Endothelial cell of umbilical vein (primary cell): Measurements from ENCODE around the gene GSPT1. TPM values are rescaled to one million over a fixed set of nuclear protein-coding genes. Genes with fewer than 3 reads are reported as not detected.

ENCODE experiments used
- BruUV-seq: library from RNA; stranded (reverse); fragments of 400-500 nt; replicated peaks from 2 replicates; lab custom pipeline; 2021; lab: Mats Ljungman, UMichigan
- CTCF ChIA-PET: fragments of 300-600, 350-600 bp; sonication (Branson Sonifier 250); formaldehyde crosslinking; loops from one replicate; lab custom pipeline; 2021; ENCODE audit warnings: antibody characterized with exemption, inconsistent platforms; lab: Charles Lee
- POLR2A ChIA-PET: fragments of 300-600, 350-600 bp; sonication (Branson Sonifier 250); formaldehyde crosslinking; loops from one replicate; lab custom pipeline; 2021; ENCODE audit warnings: antibody characterized with exemption, inconsistent platforms; lab: Charles Lee
- DNase-seq: peaks from one replicate; pipeline ENCODE4 v3.0.0-alpha.2; 2011; ENCODE audit warnings: low read depth, low spot score
- FAIRE-seq: peaks from 2 replicates; lab custom pipeline; 2011; peaks lifted over from hg19 to GRCh38; lab: Jason Lieb, UNC
- H2AFZ ChIP-seq: 2 replicates; pipeline ENCODE4 v1.6.0; 2012; ENCODE audit warnings: low read depth, low read length, control low read depth, inconsistent platforms
- H3K27ac ChIP-seq: 2 replicates; pipeline ENCODE4 v1.5.1; 2011; ENCODE audit warnings: low read depth, mild to moderate bottlenecking, control low read depth, low read length, moderate library complexity; ENCODE audit not compliant: insufficient read depth
- H3K27me3 ChIP-seq, 2 experiments: 2 replicates each; pipeline versions ENCODE4 v1.6.0 to v1.6.1; 2011; ENCODE audit warnings: low read length in 2 of 2, mixed read lengths in 1 of 2; ENCODE audit not compliant: control insufficient read depth in 2 of 2, insufficient read depth in 2 of 2
- H3K36me3 ChIP-seq, 2 experiments: 2 replicates in 1 of 2; 3 replicates in 1 of 2; pipeline ENCODE4 v1.5.1; 2011; ENCODE audit warnings: low read length in 2 of 2, mild to moderate bottlenecking in 1 of 2, moderate library complexity in 1 of 2; ENCODE audit not compliant: control insufficient read depth in 2 of 2, insufficient read depth in 2 of 2; ENCODE audit errors: extremely low read depth in 1 of 2
- H3K4me1 ChIP-seq: 3 replicates; pipeline ENCODE4 v1.5.1; 2011; ENCODE audit warnings: mild to moderate bottlenecking, low read length; ENCODE audit not compliant: control insufficient read depth, insufficient read depth; ENCODE audit errors: extremely low read depth
- H3K4me2 ChIP-seq: 2 replicates; pipeline ENCODE4 v1.6.1; 2011; ENCODE audit warnings: low read length, control low read depth, mixed read lengths; ENCODE audit not compliant: insufficient read depth
- H3K4me3 ChIP-seq, 3 experiments: fragments of 200-600 bp in 1 of 3; sonication (generic), shearing (Covaris generic) in 1 of 3; replicated peaks in 1 of 3; 2 replicates each; pipeline ENCODE4 v1.5.1; 2011 to 2016; ENCODE audit warnings: control low read depth in 3 of 3, low read length in 3 of 3, mild to moderate bottlenecking in 2 of 3, inconsistent platforms in 1 of 3, low read depth in 1 of 3, moderate library complexity in 1 of 3; ENCODE audit not compliant: insufficient read depth in 1 of 3
- H3K79me2 ChIP-seq: 2 replicates; pipeline ENCODE4 v1.6.0; 2012; ENCODE audit warnings: low read length, inconsistent platforms; ENCODE audit not compliant: control insufficient read depth, insufficient read depth
- H3K9ac ChIP-seq: replicated peaks from 2 replicates; pipeline ENCODE3; 2011; ENCODE audit warnings: low read length, control low read depth; ENCODE audit not compliant: insufficient read depth; ENCODE audit errors: extremely low read depth
- H3K9me1 ChIP-seq: replicated peaks from 3 replicates; pipeline ENCODE4 v1.6.0; 2011; ENCODE audit warnings: mild to moderate bottlenecking, low read length; ENCODE audit not compliant: control insufficient read depth, insufficient read depth; ENCODE audit errors: extremely low read depth
- H3K9me3 ChIP-seq: replicated peaks from 2 replicates; pipeline ENCODE4 v1.5.1; 2012; ENCODE audit warnings: low read length, inconsistent platforms; ENCODE audit not compliant: control insufficient read depth, insufficient read depth
- H4K20me1 ChIP-seq: replicated peaks from 2 replicates; pipeline ENCODE3; 2011; ENCODE audit warnings: mild to moderate bottlenecking, low read length; ENCODE audit not compliant: control insufficient read depth, insufficient read depth; ENCODE audit errors: extremely low read depth
- EZH2 ChIP-seq: IDR thresholded peaks from 2 replicates; pipeline ENCODE4 v1.6.1; 2012; ENCODE audit warnings: borderline replicate concordance, low read depth, mild to moderate bottlenecking, moderate library complexity, low read length, inconsistent platforms; ENCODE audit not compliant: severe bottlenecking
- FOS ChIP-seq: IDR thresholded peaks from 2 replicates; pipeline ENCODE4 v1.6.1; 2011; ENCODE audit warnings: mild to moderate bottlenecking, low read length, moderate library complexity, borderline replicate concordance; ENCODE audit not compliant: insufficient read depth
- GATA2 ChIP-seq: IDR thresholded peaks from 2 replicates; pipeline ENCODE4 v1.7.0; 2011; ENCODE audit warnings: low read depth, mild to moderate bottlenecking, moderate library complexity, mixed read lengths, low read length; ENCODE audit not compliant: insufficient read length, insufficient read depth
- JUN ChIP-seq: IDR thresholded peaks from 2 replicates; pipeline ENCODE4 v1.6.1; 2011; ENCODE audit warnings: borderline replicate concordance, low read depth; ENCODE audit not compliant: insufficient read length, insufficient read depth
- MYC ChIP-seq: IDR thresholded peaks from one replicate; pipeline ENCODE4 v1.6.1; 2011; ENCODE audit warnings: mild to moderate bottlenecking, low read depth, low read length
- POLR2A ChIP-seq: IDR thresholded peaks from 2 replicates; pipeline ENCODE4 v1.6.1; 2012; ENCODE audit warnings: low read depth, mild to moderate bottlenecking, control low read depth, low read length
- POLR2AphosphoS5 ChIP-seq: IDR thresholded peaks from 2 replicates; pipeline ENCODE4 v1.6.1; 2012; ENCODE audit warnings: low read depth, mild to moderate bottlenecking, control low read depth, low read length, moderate library complexity; ENCODE audit not compliant: insufficient read depth
- dilution Hi-C: fragments of 300-500 bp; cut with MboI; formaldehyde crosslinking; loops from one replicate; pipeline ENCODE4 v1.15.0; 2019; ENCODE audit warnings: low sequenced_read_pairs; ENCODE audit not compliant: extremely low pct_ligation_motif_present
- intact Hi-C: fragments of 100-400 bp; cut with micrococcal nuclease; formaldehyde crosslinking; loops from one replicate; pipeline ENCODE4 v1.10.0; 2022
- polyA plus RNA-seq, 4 experiments: library from polyadenylated mRNA; depleted of rRNA in 3 of 4; stranded (reverse) in 3 of 4; unstranded in 1 of 4; fragments of >200 nt; gene quantifications; 2 replicates each; pipeline versions ENCODE4 v1.2.1 to v1.2.3, GENCODE V29; 2011 to 2012; ENCODE audit warnings: missing spikeins in 1 of 4
- total RNA-seq: library from RNA; stranded (reverse); gene quantifications from 2 replicates; pipeline ENCODE4 v1.2.3, GENCODE V29; 2021
- TF ChIP-seq, protein P1 (sequence below): IDR thresholded peaks from 2 replicates; pipeline ENCODE4 v1.6.1; 2011; ENCODE audit not compliant: insufficient read depth, insufficient read length

The GSPT1 gene
- total and polyA plus RNA-seq, 2 donors (not counting 3 experiments of a cell fraction or from before 2014, with no cell fraction given), result 40.3 to 152 TPM

GRCh38 chr16:11909653-11910545 lies 5.9 kb downstream of the GSPT1 start:
- BruUV-seq, result no TSS peak
- CTCF ChIA-PET, result interaction anchor here (0.8 kb wide), 1 partner anchor 158 kb away, joined by 3 read pairs; no protein-coding TSS in a partner anchor

DNA sequence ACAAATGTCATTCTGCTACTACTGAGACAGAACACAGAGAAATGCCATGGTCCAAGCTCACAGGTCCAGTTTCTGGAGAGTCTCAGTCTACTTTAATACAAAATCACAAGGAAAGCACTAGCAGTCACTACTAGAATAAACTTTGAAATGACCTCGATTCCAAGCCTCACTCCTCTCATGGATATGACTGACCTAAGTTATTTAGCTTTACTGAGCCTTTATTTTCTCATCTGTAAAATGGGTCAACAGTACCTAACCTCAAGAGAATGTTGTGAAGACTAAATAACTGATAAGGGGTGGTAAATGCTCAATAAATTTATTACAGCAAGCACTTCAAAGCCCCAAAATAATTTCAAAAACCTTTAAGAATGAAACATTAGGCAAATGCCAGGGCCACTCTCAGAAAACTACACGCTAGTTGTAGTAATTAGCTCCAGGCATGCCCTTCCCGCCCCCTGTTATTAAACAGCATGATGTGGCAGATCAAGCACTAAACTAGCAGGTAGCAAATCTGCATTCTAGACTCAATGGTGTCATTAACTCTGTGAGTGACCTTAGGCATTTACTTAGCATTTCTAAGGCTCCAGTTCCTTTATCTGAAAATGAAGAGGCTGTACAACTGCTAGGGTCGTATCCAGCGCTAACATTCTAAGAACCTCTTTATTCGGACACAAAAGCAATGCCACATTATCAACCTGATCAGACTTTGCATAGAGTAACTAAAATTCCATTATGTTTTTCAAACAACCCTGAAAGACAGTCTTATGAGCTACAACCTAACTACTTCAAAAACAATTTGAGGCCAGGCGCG lies 8.4 kb downstream of the GSPT1 start:
- peaks cover 0 to 4% of the 10 kb centered on the region in 2 experiments for H3K36me3 ChIP-seq

More at GRCh38 chr16:11909653-11910545, 5.9 kb downstream of the GSPT1 start:
- Histone ChIP-seq H3K9me3 (no peaks in the 10 kb centered on the region), H3K9ac (no peak overlapping the region), H2AFZ (no peak overlapping the region), H4K20me1 (peaks cover 22% of the 10 kb centered on the region), H3K4me3 (no peak overlapping the region), H3K27ac (no peak overlapping the region), H3K36me3 (peaks cover 0 to 4% of the 10 kb centered on the region in 2 experiments), H3K9me1 (no peaks in the 10 kb centered on the region), H3K79me2 (peaks cover 97% of the 10 kb centered on the region), H3K27me3 (no peaks in the 10 kb centered on the region), H3K4me1 (peaks cover 17% of the 10 kb centered on the region), H3K4me2 (peak overlapping the region; percentile 22)
- intact Hi-C loops, result no loop called here
- FAIRE-seq (no peak), DNase-seq (no peak)
- POLR2A ChIA-PET, result no interaction called here
- TF ChIP-seq GATA2, result no peak
- no peak for TF ChIP-seq JUN
- TF ChIP-seq POLR2A, result no peak
- no peak for TF ChIP-seq POLR2AphosphoS5
- dilution Hi-C loops, result no loop called here

More for the DNA sequence above, 8.4 kb downstream of the GSPT1 start:
- ChIA-PET CTCF (interaction anchor here (2.0 kb wide), 1 partner anchor 160 kb away, joined by 6 read pairs; no protein-coding TSS in a partner anchor), POLR2A (no interaction called here)
- no peaks in the 10 kb centered on the region for H3K27me3 ChIP-seq
- BruUV-seq, result no TSS peak
- no peak overlapping the region for H3K4me3 ChIP-seq
- no peak overlapping the region for H3K27ac ChIP-seq
- FAIRE-seq, result no peak
- H2AFZ ChIP-seq, result no peak overlapping the region
- H3K79me2 ChIP-seq, result peaks cover 97% of the 10 kb centered on the region
- dilution Hi-C loops, result no loop called here
- H3K9me1 ChIP-seq, result no peaks in the 10 kb centered on the region
- H3K4me2 ChIP-seq, result no peak overlapping the region
- H4K20me1 ChIP-seq, result peaks cover 16% of the 10 kb centered on the region
- intact Hi-C loops, result no loop called here
- no peak for TF ChIP-seq JUN
- no peak for TF ChIP-seq FOS
- TF ChIP-seq, protein P1, sequence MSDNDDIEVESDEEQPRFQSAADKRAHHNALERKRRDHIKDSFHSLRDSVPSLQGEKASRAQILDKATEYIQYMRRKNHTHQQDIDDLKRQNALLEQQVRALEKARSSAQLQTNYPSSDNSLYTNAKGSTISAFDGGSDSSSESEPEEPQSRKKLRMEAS, result no peak
- TF ChIP-seq POLR2AphosphoS5, result no peak
- TF ChIP-seq MYC, result no peak
- TF ChIP-seq POLR2A, result no peak
- TF ChIP-seq GATA2, result no peak
- TF ChIP-seq EZH2, result no peak
- no peak overlapping the region for H3K9ac ChIP-seq
- no peak for DNase-seq
- H3K9me3 ChIP-seq, result no peaks in the 10 kb centered on the region
- no peaks in the 10 kb centered on the region for H3K4me1 ChIP-seq
